WTC11 (cell line): ENCODE data around the gene CLCF1. TPM values are rescaled to one million over a fixed set of nuclear protein-coding genes. Genes with fewer than 3 reads are reported as not detected.

Experiments used
- ATAC-seq: fragments of 200-7000 bp; cut with Tn5 transposase; 2 replicates; pipeline ENCODE4 v1.10.0; 2021; ENCODE audit warnings: mild to moderate bottlenecking, moderate library complexity
- CTCF ChIA-PET: fragments of 300-600 bp; sonication (Branson Sonifier 250); formaldehyde crosslinking; loops from one replicate; lab custom pipeline; 2021; ENCODE audit warnings: antibody characterized with exemption; lab: Charles Lee
- POLR2A ChIA-PET: fragments of 350-600 bp; sonication (Branson Sonifier 250); formaldehyde crosslinking; loops from one replicate; lab custom pipeline; 2021; ENCODE audit warnings: antibody characterized with exemption; lab: Charles Lee
- DNase-seq: peaks from one replicate; pipeline ENCODE4 v3.0.0; 2021; ENCODE audit warnings: low spot score
- H3K27ac Mint-ChIP-seq: 2 replicates; pipeline ENCODE4 v1.8.0; 2021; ENCODE audit warnings: mixed read lengths
- H3K27me3 Mint-ChIP-seq: 2 replicates; pipeline ENCODE4 v1.8.0; 2021; ENCODE audit warnings: low read depth, mild to moderate bottlenecking, moderate library complexity, mixed read lengths
- H3K36me3 Mint-ChIP-seq: 2 replicates; pipeline ENCODE4 v1.8.0; 2021; ENCODE audit warnings: mixed read lengths
- H3K4me1 Mint-ChIP-seq: 2 replicates; pipeline ENCODE4 v1.8.0; 2022; ENCODE audit warnings: mixed read lengths
- H3K4me3 Mint-ChIP-seq: 2 replicates; pipeline ENCODE4 v1.8.0; 2021; ENCODE audit warnings: mild to moderate bottlenecking, moderate library complexity, mixed read lengths
- H3K9me3 Mint-ChIP-seq: 2 replicates; pipeline ENCODE4 v1.8.0; 2021; ENCODE audit warnings: mixed read lengths
- CDX4 ChIP-seq: fragments of 250-450 bp; sonication (Bioruptor Pico); IDR thresholded peaks from 2 replicates; pipeline ENCODE4 v1.9.0; 2021; ENCODE audit warnings: moderate library complexity, mild to moderate bottlenecking, inconsistent platforms, borderline replicate concordance
- CREB1 ChIP-seq: sonication (generic); formaldehyde crosslinking; IDR thresholded peaks from 2 replicates; pipeline ENCODE4 v1.8.0; 2023; ENCODE audit warnings: mild to moderate bottlenecking, missing genetic modification reagents
- CTCF ChIP-seq: fragments of 200-600 bp; IDR thresholded peaks from 2 replicates; pipeline ENCODE4 v1.8.0; 2022; ENCODE audit warnings: antibody characterized with exemption
- JAZF1 ChIP-seq: fragments of 250-450 bp; sonication (Bioruptor Pico); IDR thresholded peaks from 2 replicates; pipeline ENCODE4 v1.9.0; 2021; ENCODE audit warnings: moderate library complexity, mild to moderate bottlenecking, inconsistent platforms
- PRRX2 ChIP-seq: fragments of 250-450 bp; sonication (Bioruptor Pico); IDR thresholded peaks from 2 replicates; pipeline ENCODE4 v1.8.0; 2021; ENCODE audit warnings: mild to moderate bottlenecking
- SMAD3 ChIP-seq: sonication (generic); formaldehyde crosslinking; IDR thresholded peaks from 2 replicates; pipeline ENCODE4 v1.8.0; 2022; ENCODE audit warnings: missing genetic modification reagents, mild to moderate bottlenecking, borderline replicate concordance
- ZBTB43 ChIP-seq: sonication (generic); formaldehyde crosslinking; IDR thresholded peaks from 2 replicates; pipeline ENCODE4 v1.8.1; 2023; ENCODE audit warnings: mild to moderate bottlenecking, missing genetic modification reagents
- ZNF219 ChIP-seq: sonication (generic); formaldehyde crosslinking; IDR thresholded peaks from 2 replicates; pipeline ENCODE4 v1.8.0; 2023; ENCODE audit warnings: missing genetic modification reagents, mild to moderate bottlenecking, borderline replicate concordance
- ZNF423 ChIP-seq: fragments of 250-450 bp; sonication (Bioruptor Pico); IDR thresholded peaks from 2 replicates; pipeline ENCODE4 v2.1.2; 2022; ENCODE audit warnings: mild to moderate bottlenecking, moderate library complexity
- total RNA-seq: library from RNA; stranded (reverse); gene quantifications from 3 replicates; pipeline ENCODE4 v1.2.3, GENCODE V29; 2021
- TF ChIP-seq, protein P1 (sequence below): sonication (generic); formaldehyde crosslinking; IDR thresholded peaks from 2 replicates; pipeline ENCODE4 v1.8.0; 2023; ENCODE audit warnings: missing genetic modification reagents, mild to moderate bottlenecking, borderline replicate concordance
- TF ChIP-seq, protein P2 (sequence below): fragments of 250-450 bp; sonication (Bioruptor Pico); IDR thresholded peaks from 2 replicates; pipeline ENCODE4 v1.8.0; 2021; ENCODE audit warnings: mild to moderate bottlenecking

Gene CLCF1
- total RNA-seq, 1 experiment from 2014 or later = 0.92 TPM

GRCh38 chr11:67390947-67391303 lies 17.5 kb upstream of the CLCF1 start (continued):
- TF ChIP-seq, protein P1, sequence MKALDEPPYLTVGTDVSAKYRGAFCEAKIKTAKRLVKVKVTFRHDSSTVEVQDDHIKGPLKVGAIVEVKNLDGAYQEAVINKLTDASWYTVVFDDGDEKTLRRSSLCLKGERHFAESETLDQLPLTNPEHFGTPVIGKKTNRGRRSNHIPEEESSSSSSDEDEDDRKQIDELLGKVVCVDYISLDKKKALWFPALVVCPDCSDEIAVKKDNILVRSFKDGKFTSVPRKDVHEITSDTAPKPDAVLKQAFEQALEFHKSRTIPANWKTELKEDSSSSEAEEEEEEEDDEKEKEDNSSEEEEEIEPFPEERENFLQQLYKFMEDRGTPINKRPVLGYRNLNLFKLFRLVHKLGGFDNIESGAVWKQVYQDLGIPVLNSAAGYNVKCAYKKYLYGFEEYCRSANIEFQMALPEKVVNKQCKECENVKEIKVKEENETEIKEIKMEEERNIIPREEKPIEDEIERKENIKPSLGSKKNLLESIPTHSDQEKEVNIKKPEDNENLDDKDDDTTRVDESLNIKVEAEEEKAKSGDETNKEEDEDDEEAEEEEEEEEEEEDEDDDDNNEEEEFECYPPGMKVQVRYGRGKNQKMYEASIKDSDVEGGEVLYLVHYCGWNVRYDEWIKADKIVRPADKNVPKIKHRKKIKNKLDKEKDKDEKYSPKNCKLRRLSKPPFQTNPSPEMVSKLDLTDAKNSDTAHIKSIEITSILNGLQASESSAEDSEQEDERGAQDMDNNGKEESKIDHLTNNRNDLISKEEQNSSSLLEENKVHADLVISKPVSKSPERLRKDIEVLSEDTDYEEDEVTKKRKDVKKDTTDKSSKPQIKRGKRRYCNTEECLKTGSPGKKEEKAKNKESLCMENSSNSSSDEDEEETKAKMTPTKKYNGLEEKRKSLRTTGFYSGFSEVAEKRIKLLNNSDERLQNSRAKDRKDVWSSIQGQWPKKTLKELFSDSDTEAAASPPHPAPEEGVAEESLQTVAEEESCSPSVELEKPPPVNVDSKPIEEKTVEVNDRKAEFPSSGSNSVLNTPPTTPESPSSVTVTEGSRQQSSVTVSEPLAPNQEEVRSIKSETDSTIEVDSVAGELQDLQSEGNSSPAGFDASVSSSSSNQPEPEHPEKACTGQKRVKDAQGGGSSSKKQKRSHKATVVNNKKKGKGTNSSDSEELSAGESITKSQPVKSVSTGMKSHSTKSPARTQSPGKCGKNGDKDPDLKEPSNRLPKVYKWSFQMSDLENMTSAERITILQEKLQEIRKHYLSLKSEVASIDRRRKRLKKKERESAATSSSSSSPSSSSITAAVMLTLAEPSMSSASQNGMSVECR (CRISPR knock-in tag) = no peak
- TF ChIP-seq ZBTB43 (no peak), ZNF423 (no peak), CDX4 (CRISPR knock-in tag) (no peak), JAZF1 (CRISPR knock-in tag) (no peak), ZNF219 (no peak), CREB1 (CRISPR knock-in tag) (no peak), PRRX2 (CRISPR knock-in tag) (no peak)
- TF ChIP-seq, protein P2, sequence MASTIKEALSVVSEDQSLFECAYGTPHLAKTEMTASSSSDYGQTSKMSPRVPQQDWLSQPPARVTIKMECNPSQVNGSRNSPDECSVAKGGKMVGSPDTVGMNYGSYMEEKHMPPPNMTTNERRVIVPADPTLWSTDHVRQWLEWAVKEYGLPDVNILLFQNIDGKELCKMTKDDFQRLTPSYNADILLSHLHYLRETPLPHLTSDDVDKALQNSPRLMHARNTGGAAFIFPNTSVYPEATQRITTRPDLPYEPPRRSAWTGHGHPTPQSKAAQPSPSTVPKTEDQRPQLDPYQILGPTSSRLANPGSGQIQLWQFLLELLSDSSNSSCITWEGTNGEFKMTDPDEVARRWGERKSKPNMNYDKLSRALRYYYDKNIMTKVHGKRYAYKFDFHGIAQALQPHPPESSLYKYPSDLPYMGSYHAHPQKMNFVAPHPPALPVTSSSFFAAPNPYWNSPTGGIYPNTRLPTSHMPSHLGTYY (CRISPR knock-in tag) = no peak

- peak overlapping the region; percentile 61 for H3K4me3 Mint-ChIP-seq
- H3K36me3 Mint-ChIP-seq = peaks cover 11% of the 10 kb centered on the region
- CTCF ChIA-PET = interaction anchor here (0.5 to 7.3 kb wide), 31 partner anchors 8 to 156 kb away, joined by 3 to 112 read pairs (median 4); partner anchors contain the start of genes CARNS1, POLD4, PPP1CA and PTPRCAP
- H3K9me3 Mint-ChIP-seq = no peaks in the 10 kb centered on the region
- peaks cover 29% of the 10 kb centered on the region for H3K4me1 Mint-ChIP-seq
- peak overlapping the region; percentile 75 for H3K27ac Mint-ChIP-seq
- ATAC-seq (peak; percentile 78), DNase-seq (peak; percentile 82)
- peaks cover 15% of the 10 kb centered on the region for H3K27me3 Mint-ChIP-seq
- no peak for TF ChIP-seq SMAD3 (CRISPR knock-in tag)
- TF ChIP-seq, protein P1 (CRISPR knock-in tag) = no peak
- TF ChIP-seq CTCF = peak; percentile 60
- POLR2A ChIA-PET = interaction anchor here (0.9 kb wide), 1 partner anchor 12 kb away, joined by 4 read pairs; the partner anchor contains the start of gene PPP1CA
Observed at GRCh38 chr11:67389477-67389876, 16.1 kb upstream of the CLCF1 start.
